GM12865 (cell line): ENCODE measurements around the gene CCDC141.

ENCODE experiments used
- DNase-seq: peaks from one replicate; pipeline ENCODE4 v3.0.0; 2010; ENCODE audit warnings: low read depth
- H3K4me3 ChIP-seq: 2 replicates; pipeline ENCODE4 v1.5.1; 2011; ENCODE audit warnings: mild to moderate bottlenecking, low read depth, low read length, control low read depth
- CTCF ChIP-seq: IDR thresholded peaks from 2 replicates; pipeline ENCODE4 v1.5.1; 2011; ENCODE audit warnings: low read length, control low read depth, low read depth, inconsistent platforms; ENCODE audit not compliant: insufficient read depth; ENCODE audit errors: missing control alignments

CCDC141 gene

GRCh38 chr2:178908810-178909209 lies 141.1 kb downstream of the CCDC141 start:
- no peak overlapping the region for H3K4me3 ChIP-seq
- TF ChIP-seq CTCF, result no peak
- no peak for DNase-seq

GRCh38 chr2:178905261-178905660 lies 144.7 kb downstream of the CCDC141 start:
- H3K4me3 ChIP-seq, result no peak overlapping the region
- DNase-seq, result no peak
- TF ChIP-seq CTCF, result no peak

GRCh38 chr2:178899656-178900055 lies 150.3 kb downstream of the CCDC141 start:
- H3K4me3 ChIP-seq, result no peak overlapping the region
- no peak for DNase-seq
- TF ChIP-seq CTCF, result no peak

- H3K4me3 ChIP-seq, result no peak overlapping the region
- no peak for TF ChIP-seq CTCF
- DNase-seq, result no peak
Measured at GRCh38 chr2:178895872-178896271, 154.1 kb downstream of the CCDC141 start.

- no peak for TF ChIP-seq CTCF
- no peak overlapping the region for H3K4me3 ChIP-seq
- DNase-seq, result no peak
Measured at GRCh38 chr2:178895171-178895570, 154.8 kb downstream of the CCDC141 start.

- no peak for TF ChIP-seq CTCF
- no peak overlapping the region for H3K4me3 ChIP-seq
- DNase-seq, result no peak
Measured at GRCh38 chr2:178892751-178893625, 156.9 kb downstream of the CCDC141 start.

GRCh38 chr2:178891959-178892485 lies 157.9 kb downstream of the CCDC141 start:
- no peak overlapping the region for H3K4me3 ChIP-seq
- no peak for DNase-seq
- TF ChIP-seq CTCF, result no peak
